PFSK-1 (cell line): ENCODE results near the gene YTHDF2.

Experiments
- FOXP2 ChIP-seq: optimal IDR thresholded peaks from 2 replicates; pipeline ENCODE3; 2011; ENCODE audit warnings: borderline replicate concordance, control low read depth, inconsistent platforms; ENCODE audit not compliant: insufficient read depth; ENCODE audit errors: extremely low read length, extremely low read depth
- POLR2AphosphoS5 ChIP-seq: IDR thresholded peaks from 2 replicates; pipeline ENCODE4 v1.6.1; 2012; ENCODE audit warnings: low read depth, mild to moderate bottlenecking, control low read depth, low read length, moderate library complexity
- REST ChIP-seq, 2 experiments: IDR thresholded peaks; 2 replicates each; pipeline versions ENCODE4 v1.6.1 to v1.8.0; 2011 to 2012; ENCODE audit warnings: low read depth in 2 of 2, low read length in 2 of 2, control low read depth in 1 of 2, inconsistent platforms in 1 of 2, mild to moderate bottlenecking in 1 of 2, moderate library complexity in 1 of 2; ENCODE audit not compliant: insufficient read depth in 1 of 2
- SIN3A ChIP-seq: IDR thresholded peaks from 2 replicates; pipeline ENCODE4 v1.6.1; 2012; ENCODE audit warnings: mild to moderate bottlenecking, low read length, moderate library complexity, borderline replicate concordance; ENCODE audit not compliant: insufficient read depth

- TF ChIP-seq SIN3A = no peak
- no peak for TF ChIP-seq POLR2AphosphoS5
- TF ChIP-seq REST (IDR thresholded peaks at IDR 0.05; ENCODE audit: insufficient read depth in 1 of 2, low read depth in 2 of 2, low read length in 2 of 2) = no peak
- TF ChIP-seq FOXP2 = no peak
Measured at GRCh38 chr1:28751315-28752060, 14.7 kb downstream of the YTHDF2 start.
